ENCODE results near the gene TIE1. TPM values are rescaled to one million over a fixed set of nuclear protein-coding genes. Genes with fewer than 3 reads are reported as not detected.

TIE1 gene
- total and polyA plus RNA-seq, 9 of the 15 experiments (the other 6 are each of a cell fraction or from before 2014, with no cell fraction given) = 0.07 to 0.49 (median 0.14) TPM; not detected in 4

- TF ChIP-seq, protein P1, sequence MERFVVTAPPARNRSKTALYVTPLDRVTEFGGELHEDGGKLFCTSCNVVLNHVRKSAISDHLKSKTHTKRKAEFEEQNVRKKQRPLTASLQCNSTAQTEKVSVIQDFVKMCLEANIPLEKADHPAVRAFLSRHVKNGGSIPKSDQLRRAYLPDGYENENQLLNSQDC (CRISPR knock-in tag; IDR thresholded peaks at IDR 0.05) = no peak
- peak in 1 of 2 experiments; percentile 31; a peak in 1 of 3 replicates for TF ChIP-seq CBX3 (IDR thresholded peaks at IDR 0.05; ENCODE audit: borderline replicate concordance in 1 of 2, low read length in 2 of 2)
- peak; percentile 34; the same call in 1 of the 2 replicates for TF ChIP-seq SMC3 (conservative IDR thresholded peaks at IDR 0.05; ENCODE audit: insufficient read depth, low read depth, low read length)
- TF ChIP-seq JUN (IDR thresholded peaks at IDR 0.05; ENCODE audit: borderline replicate concordance, low read depth, low read length) = no peak
- TF ChIP-seq JUN (CRISPR knock-in tag; IDR thresholded peaks at IDR 0.05; ENCODE audit: borderline replicate concordance) = peak; percentile 80; the same call in 1 of the 2 replicates
- TF ChIP-seq ZFX (CRISPR knock-in tag; IDR thresholded peaks at IDR 0.05) = peak; percentile 97
- TF ChIP-seq SMARCA5 (IDR thresholded peaks at IDR 0.05) = peak; percentile 58; the same call in 1 of the 2 replicates
- TF ChIP-seq KLF16 (IDR thresholded peaks at IDR 0.05) = no peak
- no peak for TF ChIP-seq ARID2 (IDR thresholded peaks at IDR 0.05)
- no peak for TF ChIP-seq ZNF280B (CRISPR knock-in tag; IDR thresholded peaks at IDR 0.05)
- no peak for TF ChIP-seq YBX1 (IDR thresholded peaks at IDR 0.05)
- no peak for TF ChIP-seq SNRNP70 (optimal IDR thresholded peaks at IDR 0.05; ENCODE audit: low read depth, low read length)
- peak; percentile 31 for TF ChIP-seq BRD9 (IDR thresholded peaks at IDR 0.05; ENCODE audit: low read depth, partially characterized antibody)
- TF ChIP-seq POLR3A (IDR thresholded peaks at IDR 0.05; ENCODE audit: borderline replicate concordance, extremely low read depth, insufficient read depth, insufficient read length) = no peak
- no peak for TF ChIP-seq ZNF174 (CRISPR knock-in tag; IDR thresholded peaks at IDR 0.05)
- peak; percentile 68 for TF ChIP-seq ZNF134 (CRISPR knock-in tag; conservative IDR thresholded peaks at IDR 0.05)
- TF ChIP-seq ZNF830 (CRISPR knock-in tag; IDR thresholded peaks at IDR 0.05) = no peak
- peak; percentile 46; the same call in 1 of the 2 replicates for TF ChIP-seq ARID1B (IDR thresholded peaks at IDR 0.05)
- peak; percentile 70 for TF ChIP-seq CREM (IDR thresholded peaks at IDR 0.05; ENCODE audit: low read depth)
- TF ChIP-seq, protein P2, sequence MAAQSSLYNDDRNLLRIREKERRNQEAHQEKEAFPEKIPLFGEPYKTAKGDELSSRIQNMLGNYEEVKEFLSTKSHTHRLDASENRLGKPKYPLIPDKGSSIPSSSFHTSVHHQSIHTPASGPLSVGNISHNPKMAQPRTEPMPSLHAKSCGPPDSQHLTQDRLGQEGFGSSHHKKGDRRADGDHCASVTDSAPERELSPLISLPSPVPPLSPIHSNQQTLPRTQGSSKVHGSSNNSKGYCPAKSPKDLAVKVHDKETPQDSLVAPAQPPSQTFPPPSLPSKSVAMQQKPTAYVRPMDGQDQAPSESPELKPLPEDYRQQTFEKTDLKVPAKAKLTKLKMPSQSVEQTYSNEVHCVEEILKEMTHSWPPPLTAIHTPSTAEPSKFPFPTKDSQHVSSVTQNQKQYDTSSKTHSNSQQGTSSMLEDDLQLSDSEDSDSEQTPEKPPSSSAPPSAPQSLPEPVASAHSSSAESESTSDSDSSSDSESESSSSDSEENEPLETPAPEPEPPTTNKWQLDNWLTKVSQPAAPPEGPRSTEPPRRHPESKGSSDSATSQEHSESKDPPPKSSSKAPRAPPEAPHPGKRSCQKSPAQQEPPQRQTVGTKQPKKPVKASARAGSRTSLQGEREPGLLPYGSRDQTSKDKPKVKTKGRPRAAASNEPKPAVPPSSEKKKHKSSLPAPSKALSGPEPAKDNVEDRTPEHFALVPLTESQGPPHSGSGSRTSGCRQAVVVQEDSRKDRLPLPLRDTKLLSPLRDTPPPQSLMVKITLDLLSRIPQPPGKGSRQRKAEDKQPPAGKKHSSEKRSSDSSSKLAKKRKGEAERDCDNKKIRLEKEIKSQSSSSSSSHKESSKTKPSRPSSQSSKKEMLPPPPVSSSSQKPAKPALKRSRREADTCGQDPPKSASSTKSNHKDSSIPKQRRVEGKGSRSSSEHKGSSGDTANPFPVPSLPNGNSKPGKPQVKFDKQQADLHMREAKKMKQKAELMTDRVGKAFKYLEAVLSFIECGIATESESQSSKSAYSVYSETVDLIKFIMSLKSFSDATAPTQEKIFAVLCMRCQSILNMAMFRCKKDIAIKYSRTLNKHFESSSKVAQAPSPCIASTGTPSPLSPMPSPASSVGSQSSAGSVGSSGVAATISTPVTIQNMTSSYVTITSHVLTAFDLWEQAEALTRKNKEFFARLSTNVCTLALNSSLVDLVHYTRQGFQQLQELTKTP (IDR thresholded peaks at IDR 0.05; ENCODE audit: low read depth in 1 of 2, partially characterized antibody in 2 of 2) = peak in 1 of 2 experiments; percentile 61
- TF ChIP-seq NCOA4 (IDR thresholded peaks at IDR 0.05; ENCODE audit: partially characterized antibody) = no peak
- peak; percentile 93 for TF ChIP-seq EP400 (IDR thresholded peaks at IDR 0.05)
Observed at GRCh38 chr1:43367904-43368645, 67.3 kb downstream of the TIE1 start, which contains the start of gene ELOVL1 (continued).
